ENCODE data around the gene GPC3.
A peak's percentile ranks its signal among the peaks of the same experiment; 100 is the strongest.

The GPC3 gene

DNA sequence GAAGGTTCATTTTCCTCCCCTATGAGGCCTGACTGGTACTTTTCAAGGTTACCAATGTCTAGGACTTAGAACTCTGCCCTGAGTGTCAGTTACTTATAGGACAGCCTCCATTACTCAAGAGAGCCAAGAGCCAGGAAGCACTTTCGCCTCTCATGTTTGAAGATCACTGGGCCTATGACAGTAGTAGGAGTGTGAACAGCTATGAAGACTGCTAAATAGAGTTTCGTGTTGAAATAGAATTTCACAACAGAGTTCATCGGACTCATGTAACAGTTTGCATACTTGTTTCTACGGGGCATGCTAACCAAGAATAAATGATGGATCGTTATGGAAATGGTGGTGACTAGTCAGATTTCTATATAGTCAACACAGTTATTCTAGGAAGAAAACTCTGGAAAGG lies 472.3 kb downstream of the GPC3 start:
- DNase-seq (ENCODE audit: low read depth), result no peak

DNA sequence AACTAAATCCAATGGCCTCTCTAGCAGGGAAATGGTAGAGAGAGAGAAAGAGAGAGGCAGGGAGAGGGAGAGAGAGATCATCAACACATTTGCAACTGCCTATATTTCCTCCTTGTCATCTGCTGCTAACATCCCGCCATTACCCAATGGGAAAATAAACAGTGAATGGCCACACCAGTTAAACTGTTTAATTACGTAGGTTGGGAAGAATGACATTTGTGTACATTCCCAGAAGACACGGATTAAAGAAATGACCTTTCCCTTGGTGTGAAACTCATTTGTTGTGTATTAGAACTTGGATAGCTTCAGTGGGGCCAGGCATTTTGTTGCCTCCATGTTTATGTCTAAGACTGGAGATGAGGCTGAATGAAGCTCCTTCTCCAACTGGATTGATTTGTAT lies 474.4 kb downstream of the GPC3 start:
- no peak for DNase-seq (ENCODE audit: low read depth)

DNA sequence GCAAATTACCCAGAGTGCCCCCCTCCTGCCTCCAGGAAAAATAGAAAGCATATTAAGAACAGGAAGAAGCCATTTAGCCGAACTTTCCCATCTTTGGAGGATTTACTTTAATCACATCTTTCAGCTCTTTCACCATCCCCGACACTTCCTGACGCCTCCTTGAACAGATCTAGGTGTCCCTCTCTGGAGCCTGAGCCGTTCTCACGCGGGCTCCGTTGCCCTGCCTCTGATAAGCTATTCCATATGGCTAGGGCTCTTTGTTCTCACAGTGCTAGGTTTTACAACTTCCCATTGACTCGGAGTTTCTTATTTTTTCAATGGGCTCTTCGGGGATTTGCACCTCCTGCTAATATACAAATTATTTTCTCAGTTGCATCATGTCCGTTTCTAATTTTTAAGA lies 488.0 kb downstream of the GPC3 start:
- no peak for DNase-seq (ENCODE audit: low read depth)

DNA sequence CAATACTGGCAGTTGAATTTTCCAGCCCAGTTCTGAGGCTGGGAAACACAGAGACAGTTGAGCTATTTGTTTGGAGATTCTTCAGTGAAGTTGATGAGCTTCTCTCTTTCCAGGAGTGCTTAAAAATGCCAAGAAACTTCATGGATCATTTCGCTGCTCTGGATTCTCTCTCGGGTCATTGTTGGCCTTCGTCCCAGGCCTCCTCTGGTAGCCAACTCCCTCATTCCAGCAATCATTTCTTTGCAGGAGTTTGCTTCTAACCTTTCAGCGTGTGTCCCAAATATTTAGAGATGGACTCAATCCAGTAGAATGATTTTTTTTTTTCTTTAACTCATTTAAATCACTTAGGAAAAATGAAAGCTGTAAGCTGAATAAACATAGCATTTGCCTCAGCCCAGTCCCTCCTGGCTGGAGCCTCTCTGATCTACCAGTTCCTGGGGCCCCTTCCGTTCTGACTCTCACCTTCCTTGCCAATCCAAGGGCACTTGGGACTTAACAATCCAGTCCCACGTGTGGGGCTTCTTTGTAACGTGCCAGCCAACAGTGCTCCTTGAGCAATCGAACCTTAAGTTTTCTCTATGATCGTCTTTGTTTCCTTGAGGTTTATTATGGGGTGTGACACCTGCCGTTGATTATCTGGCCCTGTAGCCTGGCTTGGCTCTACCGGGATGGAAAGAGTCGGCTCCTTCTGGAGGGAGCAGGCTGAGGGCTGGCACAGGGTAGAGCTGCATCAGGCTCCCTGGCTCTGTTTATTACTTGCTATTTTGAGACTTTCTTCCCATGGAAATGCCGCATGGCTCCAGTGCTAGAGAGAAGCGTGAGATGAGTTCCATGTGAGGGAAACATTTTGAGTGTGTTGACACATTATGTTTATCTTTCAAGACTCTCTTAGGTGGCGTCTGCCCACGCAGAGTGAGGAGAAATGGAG lies 489.7 kb downstream of the GPC3 start:
- peak; percentile 7 for DNase-seq (ENCODE audit: low read depth)

DNA sequence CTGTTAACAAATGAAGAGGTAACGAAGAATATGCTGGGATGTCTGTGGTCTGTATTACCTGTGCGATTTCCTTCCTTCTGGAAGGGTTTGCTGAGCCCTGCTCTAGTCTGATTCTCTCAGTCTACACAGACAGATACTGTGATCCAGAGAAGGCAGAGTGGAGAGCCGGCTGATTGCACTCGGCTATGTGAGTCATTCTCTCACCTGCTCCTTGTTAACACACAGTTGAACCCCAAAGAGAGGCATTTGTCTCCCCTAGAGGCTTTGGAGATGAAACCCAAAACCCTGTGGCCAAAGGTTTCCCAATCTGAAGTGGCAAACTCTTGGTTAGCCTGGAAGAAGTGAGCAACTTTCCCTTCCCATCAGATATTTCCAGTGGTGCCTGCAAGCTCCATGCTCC lies 492.0 kb downstream of the GPC3 start:
- DNase-seq (ENCODE audit: low read depth), result no peak

DNA sequence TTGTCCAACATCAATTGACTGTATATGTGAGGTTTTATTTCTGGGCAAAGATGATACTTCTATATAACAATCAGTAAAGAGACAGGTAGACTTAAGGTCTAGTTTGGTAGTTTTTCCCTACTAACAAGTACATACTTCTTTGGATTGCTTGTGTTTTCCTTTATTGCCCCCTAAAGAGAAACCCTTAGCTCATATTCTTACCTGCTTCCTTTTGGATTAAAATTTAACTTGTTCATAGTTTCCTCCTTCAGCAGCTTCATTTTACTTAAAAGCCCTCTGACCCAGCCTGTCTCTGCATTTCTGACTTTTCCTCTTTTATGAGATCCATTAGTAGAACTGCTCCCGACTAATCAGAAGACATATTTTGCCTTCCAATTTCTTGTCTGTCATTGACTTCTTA lies 494.4 kb downstream of the GPC3 start:
- DNase-seq (ENCODE audit: low read depth), result no peak
